ENCODE results near the gene VWC2.

The VWC2 gene

GRCh38 chr7:49783446-49783845 is 10.0 kb downstream of the VWC2 start:
- DNase-seq (ENCODE audit: low read depth, low spot score): no peak

DNA sequence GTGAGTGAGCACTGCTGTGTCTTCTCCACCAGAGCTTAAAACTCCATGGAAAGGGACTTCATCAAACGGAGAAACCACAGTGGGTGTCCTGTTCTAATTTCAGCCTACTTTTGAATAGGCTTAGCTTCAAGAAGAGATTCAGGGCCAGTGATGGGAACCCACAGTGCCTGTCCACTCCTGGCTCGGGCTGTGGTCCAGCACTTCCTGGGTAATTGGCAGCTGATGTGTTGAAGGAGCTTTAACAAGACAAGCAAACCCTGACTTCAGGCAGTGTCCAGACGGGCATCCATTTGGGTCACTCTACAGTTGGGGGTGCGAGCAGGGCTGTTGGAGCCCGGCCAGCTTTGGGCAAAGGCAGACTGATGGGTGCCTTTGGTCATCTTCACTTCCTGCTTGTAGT is 14.5 kb downstream of the VWC2 start:
- no peak for DNase-seq (ENCODE audit: low read depth, low spot score)

- DNase-seq (ENCODE audit: low read depth, low spot score): no peak
These were observed 15.1 kb downstream of the VWC2 start for GRCh38 chr7:49788455-49789059.

DNA sequence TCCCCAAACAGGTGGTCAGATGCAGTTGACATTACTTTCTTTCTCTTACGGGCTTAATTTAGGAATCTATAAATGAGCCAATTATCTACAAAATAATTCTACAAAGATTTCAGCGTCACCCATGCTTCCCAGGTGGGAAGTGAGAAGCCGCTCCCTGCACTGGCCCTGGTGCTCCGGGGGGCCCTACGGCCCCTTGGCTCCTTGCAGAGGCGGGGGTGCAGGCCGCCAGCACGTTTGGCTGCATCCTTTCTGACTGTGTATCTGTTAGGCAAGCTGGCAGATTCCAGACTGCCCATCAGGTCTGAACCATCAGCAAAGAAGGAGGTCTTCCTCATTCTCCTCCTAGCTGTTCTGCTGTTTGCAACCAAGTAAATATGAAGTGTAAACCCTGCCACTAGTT is 16.3 kb downstream of the VWC2 start:
- no peak for DNase-seq (ENCODE audit: low read depth, low spot score)

- DNase-seq (ENCODE audit: low read depth, low spot score): no peak
These were observed 16.8 kb downstream of the VWC2 start for GRCh38 chr7:49790209-49790608.

DNA sequence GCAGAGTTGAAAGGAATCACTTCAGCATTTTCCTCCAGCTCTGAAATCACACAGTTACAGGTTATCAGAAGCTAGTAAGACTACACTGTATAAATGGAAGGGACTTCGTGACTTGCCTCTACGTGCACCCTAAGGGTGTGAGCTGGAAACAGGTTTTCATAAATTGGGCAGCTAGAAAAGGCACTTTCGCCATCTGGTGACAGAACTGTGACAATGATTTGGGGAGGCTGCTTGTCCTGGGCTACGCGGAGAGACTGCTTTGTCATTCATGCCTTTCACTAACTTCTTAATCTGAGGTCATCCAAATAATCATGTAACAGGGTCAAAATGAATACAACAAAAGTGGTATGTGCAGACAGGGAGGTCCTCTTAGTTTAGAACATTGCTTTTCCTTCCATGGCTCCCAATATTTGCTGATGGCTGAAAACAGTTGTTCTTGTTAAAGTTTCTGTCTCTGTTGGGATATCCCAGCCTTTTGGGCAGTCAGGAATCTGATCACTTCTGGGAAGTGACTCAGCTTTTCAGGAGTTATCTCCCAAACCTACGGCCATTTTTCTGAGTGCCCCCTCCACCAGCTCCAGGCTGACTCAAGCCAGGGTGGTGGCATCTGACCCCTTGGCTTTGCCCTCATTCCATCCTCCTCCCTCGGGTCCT is 17.8 kb downstream of the VWC2 start:
- DNase-seq (ENCODE audit: low read depth, low spot score): peak; percentile 50

GRCh38 chr7:49797987-49798660 is 24.7 kb downstream of the VWC2 start:
- no peak for DNase-seq (ENCODE audit: low read depth, low spot score)

DNA sequence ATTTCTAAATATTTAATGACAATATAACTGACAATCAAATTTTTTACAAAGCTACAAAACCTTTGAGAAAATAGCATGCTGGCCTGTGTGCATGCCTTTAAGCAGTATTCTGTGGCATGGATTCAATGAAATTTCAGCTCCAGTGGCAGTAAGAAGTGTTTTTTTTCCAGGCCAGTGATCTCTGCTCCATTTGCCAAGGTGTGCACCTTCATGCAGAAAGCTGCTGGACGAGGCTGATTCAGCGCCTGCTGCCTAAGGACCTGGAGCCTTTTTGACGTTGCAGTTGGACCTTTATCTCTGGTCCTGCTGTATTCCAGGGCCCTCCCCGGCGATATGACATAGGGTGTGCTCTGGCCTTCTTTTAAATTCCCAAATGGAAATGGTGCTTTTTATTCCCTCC is 26.6 kb downstream of the VWC2 start:
- no peak for DNase-seq (ENCODE audit: low read depth, low spot score)

DNA sequence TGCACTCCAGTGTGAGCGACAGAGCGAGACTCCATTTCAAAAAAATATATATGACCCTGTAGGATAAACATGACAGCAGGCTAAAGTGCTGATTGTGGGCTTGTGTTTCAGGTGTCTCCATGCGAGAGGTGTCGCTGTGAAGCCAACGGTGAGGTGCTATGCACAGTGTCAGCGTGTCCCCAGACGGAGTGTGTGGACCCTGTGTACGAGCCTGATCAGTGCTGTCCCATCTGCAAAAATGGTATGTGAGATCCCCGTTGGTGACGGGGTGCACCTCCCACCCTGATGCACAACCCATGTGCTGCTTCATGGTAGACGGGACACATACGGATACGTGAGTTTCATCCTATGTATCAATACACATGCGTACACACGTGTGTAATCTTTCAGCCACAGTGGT is 29.2 kb downstream of the VWC2 start:
- DNase-seq (ENCODE audit: low read depth, low spot score): no peak

GRCh38 chr7:49803812-49804211 is 30.4 kb downstream of the VWC2 start:
- no peak for DNase-seq (ENCODE audit: low read depth, low spot score)

- no peak for DNase-seq (ENCODE audit: low read depth, low spot score)
These were observed 32.1 kb downstream of the VWC2 start for GRCh38 chr7:49805371-49806007.

- DNase-seq (ENCODE audit: low read depth, low spot score): no peak
These were observed 39.1 kb downstream of the VWC2 start for GRCh38 chr7:49812534-49812933.

DNA sequence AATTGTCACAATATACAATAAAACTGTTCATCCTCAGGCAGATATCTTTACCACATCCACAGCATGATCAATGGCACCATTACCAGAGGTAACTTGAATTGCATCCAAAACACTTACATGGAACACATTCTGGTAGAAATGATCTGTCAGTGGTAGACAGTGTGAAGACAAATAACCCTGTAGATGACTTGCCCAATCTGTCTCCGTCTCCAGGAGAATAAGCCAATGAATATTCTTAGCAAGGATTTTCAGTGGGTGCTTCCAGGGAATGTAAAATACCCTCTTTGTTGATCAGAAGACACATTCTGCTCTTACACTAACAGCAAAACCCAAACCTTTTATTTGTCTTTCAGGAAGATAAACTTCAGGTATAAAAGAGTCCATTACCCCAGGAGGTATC is 43.8 kb downstream of the VWC2 start:
- no peak for DNase-seq (ENCODE audit: low read depth, low spot score)

- no peak for DNase-seq (ENCODE audit: low read depth, low spot score)
These were observed 47.7 kb downstream of the VWC2 start for GRCh38 chr7:49821181-49821580.

DNA sequence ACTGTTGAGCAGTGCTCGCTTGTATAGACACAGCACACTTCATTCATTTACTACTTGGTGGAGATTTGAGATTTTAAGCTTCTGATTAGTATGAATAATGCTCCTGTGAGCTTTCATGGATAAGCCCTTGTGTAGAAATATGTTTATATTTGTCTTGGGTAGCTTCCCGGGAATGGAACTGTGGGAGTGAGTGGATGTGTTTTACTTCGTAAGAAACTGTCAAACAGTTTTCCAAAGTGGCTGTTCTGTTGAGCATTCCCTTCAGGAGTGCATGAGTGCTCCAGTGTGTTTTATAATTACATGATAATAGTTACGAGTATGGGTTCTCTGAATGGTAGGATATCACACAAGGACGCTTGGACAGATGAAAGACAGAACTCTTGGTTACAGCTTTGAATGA is 49.4 kb downstream of the VWC2 start:
- DNase-seq (ENCODE audit: low read depth, low spot score): no peak

- DNase-seq (ENCODE audit: low read depth, low spot score): no peak
These were observed 50.1 kb downstream of the VWC2 start for GRCh38 chr7:49823566-49823965.

- DNase-seq (ENCODE audit: low read depth, low spot score): no peak
These were observed 66.6 kb downstream of the VWC2 start for GRCh38 chr7:49839863-49840645.

GRCh38 chr7:49840751-49841405 is 67.4 kb downstream of the VWC2 start:
- no peak for DNase-seq (ENCODE audit: low read depth, low spot score)

- no peak for DNase-seq (ENCODE audit: low read depth, low spot score)
These were observed 72.2 kb downstream of the VWC2 start for GRCh38 chr7:49845626-49846025.

DNA sequence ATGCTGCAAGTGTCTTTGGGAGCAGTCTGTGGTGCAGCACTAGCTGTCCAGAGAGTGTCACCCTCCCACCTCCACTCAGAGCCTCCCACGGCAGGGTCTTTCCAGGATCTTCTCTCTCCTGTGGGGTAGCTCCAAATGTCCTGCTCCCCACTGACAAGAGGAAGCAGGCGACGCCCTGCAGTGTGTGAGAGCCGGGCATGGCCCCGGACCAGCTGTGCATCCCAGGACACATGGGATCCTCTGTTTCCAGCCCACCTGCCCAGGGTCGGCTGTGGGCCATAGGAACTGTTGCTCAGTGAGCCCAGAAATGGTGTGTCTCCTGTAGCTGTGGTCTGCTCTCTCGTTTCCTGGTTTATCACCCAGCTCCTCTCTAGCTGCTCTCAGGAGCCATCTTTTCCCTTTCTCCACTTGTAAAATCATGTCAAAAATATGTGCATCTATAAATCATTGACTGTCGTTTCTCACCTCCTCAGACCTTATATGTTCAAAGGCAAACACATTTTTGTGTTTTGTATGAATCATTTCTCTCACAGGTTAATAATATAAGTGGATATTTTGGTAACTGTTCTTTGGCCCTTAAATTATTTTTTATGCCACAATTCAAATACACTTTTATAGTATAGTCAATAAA is 74.9 kb downstream of the VWC2 start:
- DNase-seq (ENCODE audit: low read depth, low spot score): no peak
